ENCODE results near the gene EVL. TPM values are rescaled to one million over a fixed set of nuclear protein-coding genes. Genes with fewer than 3 reads are reported as not detected.

EVL gene
- total RNA-seq, 2 donors from 2014 or later: 41.5 to 42.0 TPM

GRCh38 chr14:100102156-100102785, 37.0 kb downstream of the EVL start:
- Histone ChIP-seq H3K27me3 (no peaks in the 10 kb centered on the region), H3K4me1 (peaks cover 0 to 47% of the 10 kb centered on the region in 2 donors), H3K36me3 (no peaks in the 10 kb centered on the region), H3K27ac (peak overlapping the region; percentile 19 to 51), H3K9me3 (no peaks in the 10 kb centered on the region), H3K4me3 (no peak overlapping the region)
- DNase-seq (ENCODE audit: low spot score): no peak
- TF ChIP-seq CTCF (IDR thresholded peaks at IDR 0.05): no peak

- Histone ChIP-seq H3K27me3 (no peaks in the 10 kb centered on the region), H3K36me3 (no peaks in the 10 kb centered on the region), H3K27ac (peak overlapping the region; percentile 19 to 51), H3K9me3 (no peaks in the 10 kb centered on the region), H3K4me1 (peaks cover 0 to 59% of the 10 kb centered on the region in 2 donors), H3K4me3 (no peak overlapping the region)
- no peak for DNase-seq (ENCODE audit: low spot score)
- TF ChIP-seq CTCF (IDR thresholded peaks at IDR 0.05): no peak
These were observed 38.2 kb downstream of the EVL start for GRCh38 chr14:100103250-100104005.

GRCh38 chr14:100104006-100104352, 38.8 kb downstream of the EVL start:
- Histone ChIP-seq H3K4me1 (peaks cover 0 to 64% of the 10 kb centered on the region in 2 donors), H3K27ac (peak overlapping the region; percentile 19 to 51)
- DNase-seq (ENCODE audit: low spot score): no peak

GRCh38 chr14:100104523-100105300, 39.5 kb downstream of the EVL start:
- H3K27ac ChIP-seq: peak overlapping the region in 1 of 2 donors; percentile 51
- no peak for TF ChIP-seq CTCF (IDR thresholded peaks at IDR 0.05)
- no peaks in the 10 kb centered on the region for H3K27me3 ChIP-seq
- no peak overlapping the region for H3K4me3 ChIP-seq
- no peaks in the 10 kb centered on the region for H3K36me3 ChIP-seq
- H3K4me1 ChIP-seq: peaks cover 0 to 66% of the 10 kb centered on the region in 2 donors
- no peak for DNase-seq (ENCODE audit: low spot score)
- no peaks in the 10 kb centered on the region for H3K9me3 ChIP-seq

More at GRCh38 chr14:100104006-100104352, 38.8 kb downstream of the EVL start:
- TF ChIP-seq CTCF (IDR thresholded peaks at IDR 0.05): no peak
- Histone ChIP-seq H3K9me3 (no peaks in the 10 kb centered on the region), H3K4me3 (no peak overlapping the region), H3K36me3 (no peaks in the 10 kb centered on the region), H3K27me3 (no peaks in the 10 kb centered on the region)

- H3K36me3 ChIP-seq: no peaks in the 10 kb centered on the region
- no peaks in the 10 kb centered on the region for H3K9me3 ChIP-seq
- H3K27ac ChIP-seq: peak overlapping the region in 1 of 2 donors; percentile 9
- no peak overlapping the region for H3K4me3 ChIP-seq
- DNase-seq (ENCODE audit: low spot score): no peak
- H3K4me1 ChIP-seq: peaks cover 0 to 66% of the 10 kb centered on the region in 2 donors
- no peak for TF ChIP-seq CTCF (IDR thresholded peaks at IDR 0.05)
- no peaks in the 10 kb centered on the region for H3K27me3 ChIP-seq
These were observed 40.3 kb downstream of the EVL start for GRCh38 chr14:100105357-100106169.

All from right atrium auricular region (tissue), 2 donors.